UCSD-AML1 (cell line): Measurements from ENCODE around the gene ITGAX.
"Not testable (repeated sequence)": the region's sequence is repeated elsewhere in the genome, so short reads cannot be mapped to it uniquely, and the experiment has no call there.

Source experiments
- DNase-seq: peaks from one replicate; lab custom pipeline; 2025; ENCODE audit not compliant: unreplicated experiment; lab: John Stamatoyannopoulos, UW

Gene ITGAX

GRCh38 chr16:31354394-31355291, at the start of gene ITGAX:
TSS of gene ITGAX (plus strand) at chr16:31355176. CDS start at chr16:31355255, 79 bp downstream.
- DNase-seq: peak; percentile 72

- DNase-seq: no peak
Observed at GRCh38 chr16:31305219-31305618, 49.8 kb upstream of the ITGAX start.

- DNase-seq: not testable (repeated sequence)
Observed at GRCh38 chr16:31308381-31308780, 46.6 kb upstream of the ITGAX start.

- no peak for DNase-seq
Observed at GRCh38 chr16:31322500-31322899, 32.5 kb upstream of the ITGAX start.

GRCh38 chr16:31323959-31324629, 30.9 kb upstream of the ITGAX start:
- DNase-seq: no peak

GRCh38 chr16:31325171-31325570, 29.8 kb upstream of the ITGAX start:
- DNase-seq: no peak

- no peak for DNase-seq
Observed at GRCh38 chr16:31327646-31328225, 27.2 kb upstream of the ITGAX start.

- DNase-seq: no peak
Observed at GRCh38 chr16:31328322-31329052, 26.5 kb upstream of the ITGAX start.

- no peak for DNase-seq
Observed at GRCh38 chr16:31329671-31330552, 25.1 kb upstream of the ITGAX start.

- no peak for DNase-seq
Observed at GRCh38 chr16:31330553-31330890, 24.5 kb upstream of the ITGAX start.

GRCh38 chr16:31331141-31331764, 23.7 kb upstream of the ITGAX start:
- DNase-seq: no peak

- no peak for DNase-seq
Observed at GRCh38 chr16:31331807-31332301, 23.1 kb upstream of the ITGAX start.

- no peak for DNase-seq
Observed at GRCh38 chr16:31332544-31332943, 22.4 kb upstream of the ITGAX start.

GRCh38 chr16:31333686-31334649, 21.0 kb upstream of the ITGAX start:
- peak; percentile 51 for DNase-seq

GRCh38 chr16:31334934-31335333, 20.0 kb upstream of the ITGAX start:
- DNase-seq: no peak

GRCh38 chr16:31335431-31335830, 19.5 kb upstream of the ITGAX start:
- no peak for DNase-seq

- DNase-seq: not testable (repeated sequence)
Observed at GRCh38 chr16:31338166-31338685, 16.8 kb upstream of the ITGAX start.

- no peak for DNase-seq
Observed at GRCh38 chr16:31344712-31345111, 10.3 kb upstream of the ITGAX start.
